PFSK-1 (cell line): ENCODE measurements around the gene RGS6.

Source experiments
- FOXP2 ChIP-seq: optimal IDR thresholded peaks from 2 replicates; pipeline ENCODE3; 2011; ENCODE audit warnings: borderline replicate concordance, control low read depth, inconsistent platforms; ENCODE audit not compliant: insufficient read depth; ENCODE audit errors: extremely low read length, extremely low read depth
- POLR2AphosphoS5 ChIP-seq: IDR thresholded peaks from 2 replicates; pipeline ENCODE4 v1.6.1; 2012; ENCODE audit warnings: low read depth, mild to moderate bottlenecking, control low read depth, low read length, moderate library complexity
- REST ChIP-seq, 2 experiments: IDR thresholded peaks; 2 replicates each; pipeline versions ENCODE4 v1.6.1 to v1.8.0; 2011 to 2012; ENCODE audit warnings: low read depth in 2 of 2, low read length in 2 of 2, control low read depth in 1 of 2, inconsistent platforms in 1 of 2, mild to moderate bottlenecking in 1 of 2, moderate library complexity in 1 of 2; ENCODE audit not compliant: insufficient read depth in 1 of 2
- SIN3A ChIP-seq: IDR thresholded peaks from 2 replicates; pipeline ENCODE4 v1.6.1; 2012; ENCODE audit warnings: mild to moderate bottlenecking, low read length, moderate library complexity, borderline replicate concordance; ENCODE audit not compliant: insufficient read depth
- TAF1 ChIP-seq: IDR thresholded peaks from 2 replicates; pipeline ENCODE4 v1.6.1; 2012; ENCODE audit warnings: low read length, control low read depth, borderline replicate concordance; ENCODE audit not compliant: insufficient read depth

Gene RGS6

GRCh38 chr14:72024043-72024407 is 91.8 kb downstream of the RGS6 start:
- no peak for TF ChIP-seq FOXP2
- TF ChIP-seq POLR2AphosphoS5, result no peak
- TF ChIP-seq REST (IDR thresholded peaks at IDR 0.05; ENCODE audit: insufficient read depth in 1 of 2, low read depth in 2 of 2, low read length in 2 of 2), result no peak
- TF ChIP-seq SIN3A, result no peak
- no peak for TF ChIP-seq TAF1

- no peak for TF ChIP-seq REST (IDR thresholded peaks at IDR 0.05; ENCODE audit: insufficient read depth in 1 of 2, low read depth in 2 of 2, low read length in 2 of 2)
- TF ChIP-seq TAF1, result no peak
- no peak for TF ChIP-seq FOXP2
- TF ChIP-seq SIN3A, result no peak
- no peak for TF ChIP-seq POLR2AphosphoS5
Observed at GRCh38 chr14:72024504-72024903, 92.3 kb downstream of the RGS6 start.

- no peak for TF ChIP-seq TAF1
- no peak for TF ChIP-seq SIN3A
- no peak for TF ChIP-seq REST (IDR thresholded peaks at IDR 0.05; ENCODE audit: insufficient read depth in 1 of 2, low read depth in 2 of 2, low read length in 2 of 2)
- TF ChIP-seq POLR2AphosphoS5, result no peak
- TF ChIP-seq FOXP2, result no peak
Observed at GRCh38 chr14:72026536-72026935, 94.3 kb downstream of the RGS6 start.

DNA sequence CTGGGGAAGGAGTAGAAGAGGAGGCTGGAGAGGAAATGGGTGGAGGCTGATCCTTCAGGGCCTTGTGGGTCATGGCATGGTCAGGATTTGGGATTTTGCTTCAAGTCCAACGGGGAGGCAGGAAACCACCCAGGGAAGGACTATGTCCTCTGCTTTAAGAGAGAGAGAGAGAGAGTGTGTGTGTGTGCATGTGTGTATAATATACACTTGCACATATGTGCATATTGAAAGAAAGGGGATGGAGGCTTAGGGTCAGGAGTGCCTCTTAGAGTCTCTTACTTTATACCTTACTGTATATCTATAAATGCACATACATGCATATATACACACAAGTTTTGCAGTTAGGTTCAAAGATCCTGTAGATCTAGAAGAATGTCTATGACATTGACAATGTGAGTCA is 94.8 kb downstream of the RGS6 start:
- TF ChIP-seq REST (IDR thresholded peaks at IDR 0.05; ENCODE audit: insufficient read depth in 1 of 2, low read depth in 2 of 2, low read length in 2 of 2), result no peak
- TF ChIP-seq TAF1, result no peak
- no peak for TF ChIP-seq SIN3A
- TF ChIP-seq POLR2AphosphoS5, result no peak
- TF ChIP-seq FOXP2, result no peak

DNA sequence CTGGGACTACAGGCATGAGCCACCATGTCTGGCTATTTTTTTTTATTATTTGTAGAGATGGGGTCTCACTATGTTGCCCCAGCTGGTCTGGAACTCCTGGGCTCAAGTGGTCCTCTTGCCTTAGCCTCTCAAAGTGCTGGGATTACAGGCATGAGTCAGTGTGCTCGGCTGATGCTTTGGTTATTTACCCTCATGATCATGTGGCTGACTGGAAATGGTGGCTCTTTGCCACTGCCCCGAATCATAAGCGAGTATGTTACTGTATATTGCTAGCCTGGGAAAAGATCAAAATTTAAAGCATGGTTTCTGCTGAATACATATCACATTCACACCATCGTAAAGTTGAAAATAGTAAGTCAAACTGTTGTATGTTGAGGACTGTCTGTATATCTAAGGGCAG is 101.1 kb downstream of the RGS6 start:
- TF ChIP-seq TAF1, result no peak
- no peak for TF ChIP-seq REST (IDR thresholded peaks at IDR 0.05; ENCODE audit: insufficient read depth in 1 of 2, low read depth in 2 of 2, low read length in 2 of 2)
- no peak for TF ChIP-seq SIN3A
- TF ChIP-seq FOXP2, result no peak
